ENCODE data around the gene TAF1B. TPM values are rescaled to one million over a fixed set of nuclear protein-coding genes. Genes with fewer than 3 reads are reported as not detected.
"Not testable (repeated sequence)": the region's sequence is repeated elsewhere in the genome, so short reads cannot be mapped to it uniquely, and the experiment has no call there.

Gene TAF1B
- polyA plus RNA-seq, 2 donors, result 5.7 to 7.9 TPM

- 20 to 24% methylated on average over 21 of the region's 21 CpGs for WGBS, 2 donors
- Histone ChIP-seq H3K4me3 (ENCODE audit: low read depth in 1 of 2, low read length in 2 of 2) (peak overlapping the region; percentile 42 to 65), H3K27ac (ENCODE audit: low read depth in 2 of 2, low read length in 1 of 2) (peak overlapping the region; percentile 73 to 82), H3K27me3 (ENCODE audit: control insufficient read depth in 1 of 2, insufficient read depth in 2 of 2, low read length in 2 of 2) (no peaks in the 10 kb centered on the region), H3K9me3 (ENCODE audit: control insufficient read depth in 2 of 2, insufficient read depth in 1 of 2, low read depth in 1 of 2, low read length in 1 of 2) (no peaks in the 10 kb centered on the region), H3K36me3 (ENCODE audit: control insufficient read depth in 2 of 2, insufficient read depth in 2 of 2, low read length in 1 of 2) (peaks cover 0 to 2% of the 10 kb centered on the region in 2 donors), H3K4me1 (ENCODE audit: control insufficient read depth in 2 of 2, insufficient read depth in 2 of 2, low read length in 1 of 2) (peaks cover 0 to 2% of the 10 kb centered on the region in 2 donors)
Measured at GRCh38 chr2:9842487-9843228, 616 bp upstream of the TAF1B start.

GRCh38 chr2:9844036-9844483, 786 bp downstream of the TAF1B start:
- no peaks in the 10 kb centered on the region for H3K27me3 ChIP-seq (ENCODE audit: control insufficient read depth in 1 of 2, insufficient read depth in 2 of 2, low read length in 2 of 2)
- no peaks in the 10 kb centered on the region for H3K9me3 ChIP-seq (ENCODE audit: control insufficient read depth in 2 of 2, insufficient read depth in 1 of 2, low read depth in 1 of 2, low read length in 1 of 2)
- 20 to 21% methylated on average over 15 of the region's 15 CpGs for WGBS, 2 donors
- peak overlapping the region; percentile 42 to 65 for H3K4me3 ChIP-seq (ENCODE audit: low read depth in 1 of 2, low read length in 2 of 2)
- peaks cover 0 to 2% of the 10 kb centered on the region in 2 donors for H3K36me3 ChIP-seq (ENCODE audit: control insufficient read depth in 2 of 2, insufficient read depth in 2 of 2, low read length in 1 of 2)
- peaks cover 0 to 2% of the 10 kb centered on the region in 2 donors for H3K4me1 ChIP-seq (ENCODE audit: control insufficient read depth in 2 of 2, insufficient read depth in 2 of 2, low read length in 1 of 2)
- peak overlapping the region; percentile 73 to 82 for H3K27ac ChIP-seq (ENCODE audit: low read depth in 2 of 2, low read length in 1 of 2)

GRCh38 chr2:9844576-9844975, 1.3 kb downstream of the TAF1B start:
- WGBS, 2 donors, result 32 to 35% methylated on average over 5 of the region's 5 CpGs
- Histone ChIP-seq H3K4me3 (ENCODE audit: low read depth in 1 of 2, low read length in 2 of 2) (peak overlapping the region in 1 of 2 donors; percentile 42), H3K27ac (ENCODE audit: low read depth in 2 of 2, low read length in 1 of 2) (peak overlapping the region; percentile 69 to 73)

GRCh38 chr2:9846554-9846953, 3.3 kb downstream of the TAF1B start:
- no peak overlapping the region for H3K4me3 ChIP-seq (ENCODE audit: low read depth in 1 of 2, low read length in 2 of 2)
- H3K27me3 ChIP-seq (ENCODE audit: control insufficient read depth in 1 of 2, insufficient read depth in 2 of 2, low read length in 2 of 2), result no peaks in the 10 kb centered on the region
- H3K36me3 ChIP-seq (ENCODE audit: control insufficient read depth in 2 of 2, insufficient read depth in 2 of 2, low read length in 1 of 2), result peaks cover 2% of the 10 kb centered on the region in 2 donors
- peak overlapping the region in 1 of 2 donors; percentile 44 for H3K27ac ChIP-seq (ENCODE audit: low read depth in 2 of 2, low read length in 1 of 2)
- H3K9me3 ChIP-seq (ENCODE audit: control insufficient read depth in 2 of 2, insufficient read depth in 1 of 2, low read depth in 1 of 2, low read length in 1 of 2), result no peaks in the 10 kb centered on the region
- peaks cover 0 to 2% of the 10 kb centered on the region in 2 donors for H3K4me1 ChIP-seq (ENCODE audit: control insufficient read depth in 2 of 2, insufficient read depth in 2 of 2, low read length in 1 of 2)

More at GRCh38 chr2:9844576-9844975, 1.3 kb downstream of the TAF1B start:
- Histone ChIP-seq H3K36me3 (ENCODE audit: control insufficient read depth in 2 of 2, insufficient read depth in 2 of 2, low read length in 1 of 2) (peaks cover 0 to 2% of the 10 kb centered on the region in 2 donors), H3K9me3 (ENCODE audit: control insufficient read depth in 2 of 2, insufficient read depth in 1 of 2, low read depth in 1 of 2, low read length in 1 of 2) (no peaks in the 10 kb centered on the region), H3K4me1 (ENCODE audit: control insufficient read depth in 2 of 2, insufficient read depth in 2 of 2, low read length in 1 of 2) (peaks cover 0 to 2% of the 10 kb centered on the region in 2 donors), H3K27me3 (ENCODE audit: control insufficient read depth in 1 of 2, insufficient read depth in 2 of 2, low read length in 2 of 2) (no peaks in the 10 kb centered on the region)

- Histone ChIP-seq H3K27me3 (ENCODE audit: control insufficient read depth in 1 of 2, insufficient read depth in 2 of 2, low read length in 2 of 2) (no peaks in the 10 kb centered on the region), H3K27ac (ENCODE audit: low read depth in 2 of 2, low read length in 1 of 2) (no peak overlapping the region)
- 66 to 73% methylated on average over 4 of the region's 4 CpGs for WGBS, 2 donors
Measured at GRCh38 chr2:9847140-9847539, 3.9 kb downstream of the TAF1B start.

GRCh38 chr2:9852881-9853280, 9.6 kb downstream of the TAF1B start:
- H3K27me3 ChIP-seq (ENCODE audit: control insufficient read depth in 1 of 2, insufficient read depth in 2 of 2, low read length in 2 of 2), result no peaks in the 10 kb centered on the region
- H3K36me3 ChIP-seq (ENCODE audit: control insufficient read depth in 2 of 2, insufficient read depth in 2 of 2, low read length in 1 of 2), result peaks cover 11 to 12% of the 10 kb centered on the region in 2 donors
- WGBS, 2 donors, result 77 to 86% methylated on average over 2 of the region's 2 CpGs
- no peak overlapping the region for H3K27ac ChIP-seq (ENCODE audit: low read depth in 2 of 2, low read length in 1 of 2)
- H3K4me1 ChIP-seq (ENCODE audit: control insufficient read depth in 2 of 2, insufficient read depth in 2 of 2, low read length in 1 of 2), result no peaks in the 10 kb centered on the region
- no peak overlapping the region for H3K4me3 ChIP-seq (ENCODE audit: low read depth in 1 of 2, low read length in 2 of 2)
- H3K9me3 ChIP-seq (ENCODE audit: control insufficient read depth in 2 of 2, insufficient read depth in 1 of 2, low read depth in 1 of 2, low read length in 1 of 2), result no peaks in the 10 kb centered on the region

More at GRCh38 chr2:9847140-9847539, 3.9 kb downstream of the TAF1B start:
- peaks cover 0 to 2% of the 10 kb centered on the region in 2 donors for H3K4me1 ChIP-seq (ENCODE audit: control insufficient read depth in 2 of 2, insufficient read depth in 2 of 2, low read length in 1 of 2)
- no peak overlapping the region for H3K4me3 ChIP-seq (ENCODE audit: low read depth in 1 of 2, low read length in 2 of 2)
- no peaks in the 10 kb centered on the region for H3K9me3 ChIP-seq (ENCODE audit: control insufficient read depth in 2 of 2, insufficient read depth in 1 of 2, low read depth in 1 of 2, low read length in 1 of 2)
- H3K36me3 ChIP-seq (ENCODE audit: control insufficient read depth in 2 of 2, insufficient read depth in 2 of 2, low read length in 1 of 2), result peaks cover 2 to 5% of the 10 kb centered on the region in 2 donors

GRCh38 chr2:9857814-9858729, 14.8 kb downstream of the TAF1B start:
- H3K27ac ChIP-seq (ENCODE audit: low read depth in 2 of 2, low read length in 1 of 2), result no peak overlapping the region
- peaks cover 13 to 16% of the 10 kb centered on the region in 2 donors for H3K36me3 ChIP-seq (ENCODE audit: control insufficient read depth in 2 of 2, insufficient read depth in 2 of 2, low read length in 1 of 2)
- no peaks in the 10 kb centered on the region for H3K4me1 ChIP-seq (ENCODE audit: control insufficient read depth in 2 of 2, insufficient read depth in 2 of 2, low read length in 1 of 2)
- peaks cover 2 to 7% of the 10 kb centered on the region in 2 donors for H3K9me3 ChIP-seq (ENCODE audit: control insufficient read depth in 2 of 2, insufficient read depth in 1 of 2, low read depth in 1 of 2, low read length in 1 of 2)
- no peaks in the 10 kb centered on the region for H3K27me3 ChIP-seq (ENCODE audit: control insufficient read depth in 1 of 2, insufficient read depth in 2 of 2, low read length in 2 of 2)
- 93 to 97% methylated on average over 7 of the region's 7 CpGs for WGBS, 2 donors
- no peak overlapping the region for H3K4me3 ChIP-seq (ENCODE audit: low read depth in 1 of 2, low read length in 2 of 2)

- 87 to 93% methylated on average over 5 of the region's 5 CpGs for whole genome bisulfite sequencing, 2 donors
- peaks cover 10 to 12% of the 10 kb centered on the region in 2 donors for H3K36me3 ChIP-seq (ENCODE audit: control insufficient read depth in 2 of 2, insufficient read depth in 2 of 2, low read length in 1 of 2)
- H3K9me3 ChIP-seq (ENCODE audit: control insufficient read depth in 2 of 2, insufficient read depth in 1 of 2, low read depth in 1 of 2, low read length in 1 of 2), result peaks cover 2 to 7% of the 10 kb centered on the region in 2 donors
- no peak overlapping the region for H3K4me3 ChIP-seq (ENCODE audit: low read depth in 1 of 2, low read length in 2 of 2)
- H3K4me1 ChIP-seq (ENCODE audit: control insufficient read depth in 2 of 2, insufficient read depth in 2 of 2, low read length in 1 of 2), result no peaks in the 10 kb centered on the region
- H3K27ac ChIP-seq (ENCODE audit: low read depth in 2 of 2, low read length in 1 of 2), result no peak overlapping the region
- no peaks in the 10 kb centered on the region for H3K27me3 ChIP-seq (ENCODE audit: control insufficient read depth in 1 of 2, insufficient read depth in 2 of 2, low read length in 2 of 2)
Measured at GRCh38 chr2:9858730-9859068, 15.4 kb downstream of the TAF1B start.

- not testable (repeated sequence) for H3K27ac ChIP-seq (ENCODE audit: low read depth in 2 of 2, low read length in 1 of 2); H3K9me3 ChIP-seq (ENCODE audit: control insufficient read depth in 2 of 2, insufficient read depth in 1 of 2, low read depth in 1 of 2, low read length in 1 of 2); H3K4me3 ChIP-seq (ENCODE audit: low read depth in 1 of 2, low read length in 2 of 2); H3K4me1 ChIP-seq (ENCODE audit: control insufficient read depth in 2 of 2, insufficient read depth in 2 of 2, low read length in 1 of 2); H3K27me3 ChIP-seq (ENCODE audit: control insufficient read depth in 1 of 2, insufficient read depth in 2 of 2, low read length in 2 of 2)
- 95 to 96% methylated on average over 21 of the region's 21 CpGs for WGBS, 2 donors
- H3K36me3 ChIP-seq (ENCODE audit: control insufficient read depth in 2 of 2, insufficient read depth in 2 of 2, low read length in 1 of 2), result peaks cover 10 to 12% of the 10 kb centered on the region in 2 donors
Measured at GRCh38 chr2:9860922-9861580, 17.8 kb downstream of the TAF1B start.

Measured in esophagus (tissue), 2 donors.